Endothelial cell of umbilical vein (primary cell): ENCODE measurements around the gene MPG. TPM values are rescaled to one million over a fixed set of nuclear protein-coding genes. Genes with fewer than 3 reads are reported as not detected.
"Not testable (repeated sequence)": the region's sequence is repeated elsewhere in the genome, so short reads cannot be mapped to it uniquely, and the experiment has no call there.

Source experiments
- Bru-seq: library from RNA; stranded (reverse); fragments of 400-500 nt; gene quantifications from one replicate; lab custom pipeline; 2021; lab: Mats Ljungman, UMichigan
- BruChase-seq, 2 experiments: library from RNA; stranded (reverse); fragments of 400-500 nt; gene quantifications; one replicate each; lab custom pipeline; 2021; lab: Mats Ljungman, UMichigan
- BruUV-seq: library from RNA; stranded (reverse); fragments of 400-500 nt; replicated peaks from 2 replicates; lab custom pipeline; 2021; lab: Mats Ljungman, UMichigan
- CTCF ChIA-PET: fragments of 300-600, 350-600 bp; sonication (Branson Sonifier 250); formaldehyde crosslinking; loops from one replicate; lab custom pipeline; 2021; ENCODE audit warnings: antibody characterized with exemption, inconsistent platforms; lab: Charles Lee
- POLR2A ChIA-PET: fragments of 300-600, 350-600 bp; sonication (Branson Sonifier 250); formaldehyde crosslinking; loops from one replicate; lab custom pipeline; 2021; ENCODE audit warnings: antibody characterized with exemption, inconsistent platforms; lab: Charles Lee
- DNase-seq: peaks from one replicate; pipeline ENCODE4 v3.0.0-alpha.2; 2011; ENCODE audit warnings: low read depth, low spot score
- FAIRE-seq: peaks from 2 replicates; lab custom pipeline; 2011; peaks lifted over from hg19 to GRCh38; lab: Jason Lieb, UNC
- H2AFZ ChIP-seq: 2 replicates; pipeline ENCODE4 v1.6.0; 2012; ENCODE audit warnings: low read depth, low read length, control low read depth, inconsistent platforms
- H3K27ac ChIP-seq: 2 replicates; pipeline ENCODE4 v1.5.1; 2011; ENCODE audit warnings: low read depth, mild to moderate bottlenecking, control low read depth, low read length, moderate library complexity; ENCODE audit not compliant: insufficient read depth
- H3K27me3 ChIP-seq, 2 experiments: 2 replicates each; pipeline versions ENCODE4 v1.6.0 to v1.6.1; 2011; ENCODE audit warnings: low read length in 2 of 2, mixed read lengths in 1 of 2; ENCODE audit not compliant: control insufficient read depth in 2 of 2, insufficient read depth in 2 of 2
- H3K36me3 ChIP-seq, 2 experiments: 2 replicates in 1 of 2; 3 replicates in 1 of 2; pipeline ENCODE4 v1.5.1; 2011; ENCODE audit warnings: low read length in 2 of 2, mild to moderate bottlenecking in 1 of 2, moderate library complexity in 1 of 2; ENCODE audit not compliant: control insufficient read depth in 2 of 2, insufficient read depth in 2 of 2; ENCODE audit errors: extremely low read depth in 1 of 2
- H3K4me1 ChIP-seq: 3 replicates; pipeline ENCODE4 v1.5.1; 2011; ENCODE audit warnings: mild to moderate bottlenecking, low read length; ENCODE audit not compliant: control insufficient read depth, insufficient read depth; ENCODE audit errors: extremely low read depth
- H3K4me2 ChIP-seq: 2 replicates; pipeline ENCODE4 v1.6.1; 2011; ENCODE audit warnings: low read length, control low read depth, mixed read lengths; ENCODE audit not compliant: insufficient read depth
- H3K4me3 ChIP-seq, 3 experiments: fragments of 200-600 bp in 1 of 3; sonication (generic), shearing (Covaris generic) in 1 of 3; replicated peaks in 1 of 3; 2 replicates each; pipeline ENCODE4 v1.5.1; 2011 to 2016; ENCODE audit warnings: control low read depth in 3 of 3, low read length in 3 of 3, mild to moderate bottlenecking in 2 of 3, inconsistent platforms in 1 of 3, low read depth in 1 of 3, moderate library complexity in 1 of 3; ENCODE audit not compliant: insufficient read depth in 1 of 3
- H3K79me2 ChIP-seq: 2 replicates; pipeline ENCODE4 v1.6.0; 2012; ENCODE audit warnings: low read length, inconsistent platforms; ENCODE audit not compliant: control insufficient read depth, insufficient read depth
- H3K9ac ChIP-seq: replicated peaks from 2 replicates; pipeline ENCODE3; 2011; ENCODE audit warnings: low read length, control low read depth; ENCODE audit not compliant: insufficient read depth; ENCODE audit errors: extremely low read depth
- H3K9me1 ChIP-seq: replicated peaks from 3 replicates; pipeline ENCODE4 v1.6.0; 2011; ENCODE audit warnings: mild to moderate bottlenecking, low read length; ENCODE audit not compliant: control insufficient read depth, insufficient read depth; ENCODE audit errors: extremely low read depth
- H3K9me3 ChIP-seq: replicated peaks from 2 replicates; pipeline ENCODE4 v1.5.1; 2012; ENCODE audit warnings: low read length, inconsistent platforms; ENCODE audit not compliant: control insufficient read depth, insufficient read depth
- H4K20me1 ChIP-seq: replicated peaks from 2 replicates; pipeline ENCODE3; 2011; ENCODE audit warnings: mild to moderate bottlenecking, low read length; ENCODE audit not compliant: control insufficient read depth, insufficient read depth; ENCODE audit errors: extremely low read depth
- GATA2 ChIP-seq: IDR thresholded peaks from 2 replicates; pipeline ENCODE4 v1.7.0; 2011; ENCODE audit warnings: low read depth, mild to moderate bottlenecking, moderate library complexity, mixed read lengths, low read length; ENCODE audit not compliant: insufficient read length, insufficient read depth
- MYC ChIP-seq: IDR thresholded peaks from one replicate; pipeline ENCODE4 v1.6.1; 2011; ENCODE audit warnings: mild to moderate bottlenecking, low read depth, low read length
- POLR2A ChIP-seq: IDR thresholded peaks from 2 replicates; pipeline ENCODE4 v1.6.1; 2012; ENCODE audit warnings: low read depth, mild to moderate bottlenecking, control low read depth, low read length
- POLR2AphosphoS5 ChIP-seq: IDR thresholded peaks from 2 replicates; pipeline ENCODE4 v1.6.1; 2012; ENCODE audit warnings: low read depth, mild to moderate bottlenecking, control low read depth, low read length, moderate library complexity; ENCODE audit not compliant: insufficient read depth
- dilution Hi-C: fragments of 300-500 bp; cut with MboI; formaldehyde crosslinking; loops from one replicate; pipeline ENCODE4 v1.15.0; 2019; ENCODE audit warnings: low sequenced_read_pairs; ENCODE audit not compliant: extremely low pct_ligation_motif_present
- intact Hi-C: fragments of 100-400 bp; cut with micrococcal nuclease; formaldehyde crosslinking; loops from one replicate; pipeline ENCODE4 v1.10.0; 2022
- long read RNA-seq: library from polyadenylated mRNA; stranded (forward); transcript quantifications from one replicate; pipeline ENCODE4 v2.0.0, GENCODE V29; 2021
- polyA minus RNA-seq, 3 experiments: library from RNA; depleted of rRNA, polyadenylated mRNA; stranded (reverse); fragments of >200 nt; gene quantifications; 1 replicate in 1 of 3; 2 replicates in 2 of 3; pipeline ENCODE4 v1.2.3, GENCODE V29; 2011
- polyA plus RNA-seq, 4 experiments: library from polyadenylated mRNA; depleted of rRNA in 3 of 4; stranded (reverse) in 3 of 4; unstranded in 1 of 4; fragments of >200 nt; gene quantifications; 2 replicates each; pipeline versions ENCODE4 v1.2.1 to v1.2.3, GENCODE V29; 2011 to 2012; ENCODE audit warnings: missing spikeins in 1 of 4
- total RNA-seq: library from RNA; stranded (reverse); gene quantifications from 2 replicates; pipeline ENCODE4 v1.2.3, GENCODE V29; 2021
- TF ChIP-seq, protein P1 (sequence below): IDR thresholded peaks from 2 replicates; pipeline ENCODE4 v1.6.1; 2011; ENCODE audit not compliant: insufficient read depth, insufficient read length

Gene MPG, protein sequence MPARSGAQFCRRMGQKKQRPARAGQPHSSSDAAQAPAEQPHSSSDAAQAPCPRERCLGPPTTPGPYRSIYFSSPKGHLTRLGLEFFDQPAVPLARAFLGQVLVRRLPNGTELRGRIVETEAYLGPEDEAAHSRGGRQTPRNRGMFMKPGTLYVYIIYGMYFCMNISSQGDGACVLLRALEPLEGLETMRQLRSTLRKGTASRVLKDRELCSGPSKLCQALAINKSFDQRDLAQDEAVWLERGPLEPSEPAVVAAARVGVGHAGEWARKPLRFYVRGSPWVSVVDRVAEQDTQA
- total RNA-seq, result 68.1 and 70.5 TPM in 2 replicates
- 140 and 178 TPM in 2 replicates for polyA plus RNA-seq
- polyA plus RNA-seq (2011; cell fraction: cytosol; rRNA removed), result 54.6 and 92.5 TPM in 2 replicates
- polyA plus RNA-seq (2011; cell fraction: nucleus; rRNA removed), result 26.0 and 26.1 TPM in 2 replicates
- polyA plus RNA-seq (2012), result 48.5 and 63.0 TPM in 2 replicates
- polyA minus RNA-seq, result 16.4 and 18.6 TPM in 2 replicates
- 38.9 TPM for polyA minus RNA-seq (2011; cell fraction: cytosol; rRNA and poly(A)+ RNA removed)
- polyA minus RNA-seq (2011; cell fraction: nucleus; rRNA and poly(A)+ RNA removed), result 4.2 and 14.6 TPM in 2 replicates
- Bru-seq, nascent RNA, result percentile 55 among the genes with signal in this experiment
- BruChase-seq, experiment 1, labeled RNA remaining after a 6-hour chase, result percentile 67 among the genes with signal in this experiment
- BruChase-seq, experiment 2, labeled RNA remaining after a 2-hour chase, result percentile 55 among the genes with signal in this experiment
- long read RNA-seq, transcript MPG-201 (5 exons, 1,193 nt), result minor isoform, 11 of 291 reads
- long read RNA-seq, transcript MPG-202 (4 exons, 1,205 nt), result major isoform, 225 of 291 reads
- long read RNA-seq, partial matches to known transcripts, result 31 of 291 reads
- long read RNA-seq, other reads (novel, unspliced or antisense), result 23 of 291 reads

DNA sequence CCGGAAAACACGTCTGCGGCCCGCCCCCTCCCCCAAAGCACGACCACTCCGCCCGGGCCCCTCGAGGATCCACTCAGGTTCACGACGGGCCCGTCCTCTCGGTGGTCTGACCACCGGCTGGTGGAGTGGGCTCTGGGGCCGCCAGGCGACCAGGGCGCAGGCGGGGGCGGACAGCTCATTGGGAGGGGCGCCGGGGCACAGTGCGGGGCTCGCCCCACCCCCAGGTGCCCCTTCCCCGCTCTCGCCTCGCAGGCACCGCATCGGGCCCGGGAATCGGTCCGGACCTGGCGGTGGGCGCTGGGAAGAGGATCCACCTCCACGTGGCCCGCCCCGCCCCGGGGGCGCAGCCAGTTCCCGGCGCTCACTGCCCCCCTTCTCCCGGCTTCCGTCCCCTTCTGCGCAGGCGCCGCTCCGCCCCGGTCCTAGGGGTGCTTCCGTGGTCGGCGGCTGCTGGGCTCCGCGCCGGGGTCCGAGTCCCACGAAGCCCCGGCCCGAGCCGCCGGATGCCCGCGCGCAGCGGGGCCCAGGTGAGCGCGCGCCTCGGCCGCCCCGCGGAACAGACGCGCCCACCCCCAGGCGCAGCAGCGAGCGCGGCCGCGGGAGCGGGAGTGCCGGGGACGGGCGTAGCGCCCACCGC, at the start of gene MPG:
MPG (plus strand) TSS at position 419 of the 637 bp plus-strand sequence; CDS start at position 504, 85 bp downstream.
- BruUV-seq, result no TSS peak

DNA sequence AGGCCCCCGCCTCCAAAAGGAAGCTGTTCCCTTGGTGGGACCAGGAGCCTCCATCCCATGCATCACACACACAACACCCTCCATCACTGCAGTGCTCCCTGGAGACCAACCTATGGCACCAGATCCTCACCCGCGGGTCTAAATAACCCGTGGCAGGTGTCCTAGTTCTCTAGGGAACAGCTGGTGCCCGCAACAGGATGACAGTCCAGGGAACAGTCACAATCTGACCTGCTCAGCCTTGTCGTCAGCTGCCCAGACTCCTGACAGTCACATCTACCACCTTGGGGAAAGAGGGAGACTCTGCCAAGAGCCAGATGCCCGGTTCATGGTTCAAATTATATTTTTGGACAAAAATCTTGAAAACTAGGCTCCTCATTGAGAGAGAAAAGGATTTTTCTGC, 47.4 kb upstream of the MPG start:
- H3K4me2 ChIP-seq, H3K9me3 ChIP-seq, POLR2A ChIA-PET, DNase-seq, BruUV-seq, H2AFZ ChIP-seq, dilution Hi-C loops, H3K36me3 ChIP-seq, H4K20me1 ChIP-seq, CTCF ChIA-PET, intact Hi-C loops, FAIRE-seq, H3K4me3 ChIP-seq, H3K9ac ChIP-seq, H3K27ac ChIP-seq, H3K79me2 ChIP-seq, H3K27me3 ChIP-seq, H3K4me1 ChIP-seq, H3K9me1 ChIP-seq: not testable (repeated sequence)

More for the DNA sequence above, at the start of gene MPG:
- dilution Hi-C loops (no loop called here), intact Hi-C loops (loop anchor here (2.0 kb wide), 1 partner anchor 25 kb away; the partner anchor contains the start of genes POLR3K and SNRNP25)
- Histone ChIP-seq H3K27me3 (no peaks in the 10 kb centered on the region), H3K4me3 (peak within 1 kb of the TSS; percentile 13 to 73 (median 47)), H3K9me1 (no peaks in the 10 kb centered on the region), H3K79me2 (peaks cover 4% of the 10 kb centered on the region), H3K27ac (peak within 1 kb of the TSS; percentile 92), H3K9ac (peak within 1 kb of the TSS; percentile 94), H4K20me1 (no peaks in the 10 kb centered on the region), H3K36me3 (peaks cover 4 to 7% of the 10 kb centered on the region in 2 experiments), H3K4me1 (peaks cover 32% of the 10 kb centered on the region), H3K4me2 (peak within 1 kb of the TSS; percentile 86), H2AFZ (peak within 1 kb of the TSS; percentile 28), H3K9me3 (no peaks in the 10 kb centered on the region)
- CTCF ChIA-PET, result interaction anchor here (1.0 to 18.5 kb wide), 3 partner anchors 12 to 29 kb away, joined by 6 to 790 read pairs (median 63); no protein-coding TSS in a partner anchor
- POLR2A ChIA-PET, result no interaction called here
- FAIRE-seq, result peak; percentile 69
- peak; percentile 69 for DNase-seq
- TF ChIP-seq MYC, result peak; percentile 63
- no peak for TF ChIP-seq GATA2
- peak; percentile 57 for TF ChIP-seq POLR2A
- TF ChIP-seq, protein P1, sequence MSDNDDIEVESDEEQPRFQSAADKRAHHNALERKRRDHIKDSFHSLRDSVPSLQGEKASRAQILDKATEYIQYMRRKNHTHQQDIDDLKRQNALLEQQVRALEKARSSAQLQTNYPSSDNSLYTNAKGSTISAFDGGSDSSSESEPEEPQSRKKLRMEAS, result peak; percentile 46
- TF ChIP-seq POLR2AphosphoS5, result peak; percentile 39

DNA sequence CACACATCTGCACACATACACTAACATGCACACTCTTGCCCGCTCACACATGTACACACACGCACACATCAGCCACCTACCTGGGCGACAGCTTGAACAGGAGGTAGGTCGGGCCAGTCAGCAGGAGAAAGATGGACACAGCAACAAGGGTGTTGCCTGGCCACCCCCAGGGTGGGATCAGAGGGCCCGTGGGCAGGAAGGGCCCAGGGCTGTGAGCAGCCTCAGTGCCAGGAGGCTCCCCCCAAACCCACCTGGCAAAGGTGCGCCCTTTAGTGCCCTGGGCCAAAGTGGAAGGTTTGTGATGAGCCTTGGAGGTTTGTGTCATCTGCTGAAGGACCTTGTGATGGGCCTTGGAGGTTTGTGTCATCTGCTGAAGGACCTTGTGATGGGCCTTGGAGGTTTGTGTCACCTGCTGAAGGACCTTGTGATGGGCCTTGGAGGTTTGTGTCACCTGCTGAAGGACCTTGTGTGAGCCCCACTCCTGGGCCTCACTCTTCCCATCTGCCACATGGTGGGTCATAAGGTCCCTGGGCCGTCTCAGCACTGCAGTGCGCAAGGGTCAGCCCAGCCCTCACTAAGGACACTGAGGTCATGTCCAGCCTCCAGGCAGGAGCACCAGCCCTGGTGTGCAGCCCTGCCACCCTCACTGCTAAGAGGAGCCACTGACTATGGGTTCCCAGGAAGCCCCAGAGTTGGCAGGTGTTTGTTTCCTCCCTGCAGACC, 44.7 kb upstream of the MPG start:
- not testable (repeated sequence) for FAIRE-seq, DNase-seq

More for the DNA sequence above, 44.7 kb upstream of the MPG start:
- H3K4me3 ChIP-seq, dilution Hi-C loops, H3K79me2 ChIP-seq, H3K9me3 ChIP-seq, H3K9ac ChIP-seq, H4K20me1 ChIP-seq, POLR2A ChIA-PET, H3K36me3 ChIP-seq, H3K27ac ChIP-seq, H3K27me3 ChIP-seq, H3K4me1 ChIP-seq, H2AFZ ChIP-seq, H3K4me2 ChIP-seq, intact Hi-C loops, BruUV-seq, CTCF ChIA-PET, H3K9me1 ChIP-seq: not testable (repeated sequence)
